DMS153 treated with DMSO at 0.1 percent for 48 hours (cell line): ENCODE measurements around the gene PDCD11.
"Not testable (repeated sequence)": the region's sequence is repeated elsewhere in the genome, so short reads cannot be mapped to it uniquely, and the experiment has no call there.

ENCODE experiments used
- DNase-seq: peaks from one replicate; lab custom pipeline; 2025; ENCODE audit not compliant: unreplicated experiment; lab: John Stamatoyannopoulos, UW

PDCD11 gene

DNA sequence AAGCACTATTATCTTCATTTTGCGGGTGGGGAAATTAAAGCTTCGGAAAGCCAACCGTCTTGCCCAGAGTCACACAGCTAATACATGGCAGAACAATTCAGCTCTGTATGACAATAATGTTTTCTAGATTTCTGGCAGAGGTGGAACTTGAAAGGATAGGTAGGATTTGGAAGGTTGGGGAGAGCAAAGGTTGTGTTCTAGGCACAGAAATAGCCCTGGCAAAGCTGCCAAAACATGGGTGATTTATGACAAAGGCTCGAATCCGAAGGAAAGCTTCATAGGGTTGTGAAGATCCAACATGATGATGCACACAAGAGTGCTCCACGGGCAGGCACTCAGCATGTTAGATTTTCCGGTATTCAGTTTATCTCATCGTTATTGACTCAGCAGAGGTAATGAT is 19.2 kb downstream of the PDCD11 start:
- DNase-seq, result no peak

DNA sequence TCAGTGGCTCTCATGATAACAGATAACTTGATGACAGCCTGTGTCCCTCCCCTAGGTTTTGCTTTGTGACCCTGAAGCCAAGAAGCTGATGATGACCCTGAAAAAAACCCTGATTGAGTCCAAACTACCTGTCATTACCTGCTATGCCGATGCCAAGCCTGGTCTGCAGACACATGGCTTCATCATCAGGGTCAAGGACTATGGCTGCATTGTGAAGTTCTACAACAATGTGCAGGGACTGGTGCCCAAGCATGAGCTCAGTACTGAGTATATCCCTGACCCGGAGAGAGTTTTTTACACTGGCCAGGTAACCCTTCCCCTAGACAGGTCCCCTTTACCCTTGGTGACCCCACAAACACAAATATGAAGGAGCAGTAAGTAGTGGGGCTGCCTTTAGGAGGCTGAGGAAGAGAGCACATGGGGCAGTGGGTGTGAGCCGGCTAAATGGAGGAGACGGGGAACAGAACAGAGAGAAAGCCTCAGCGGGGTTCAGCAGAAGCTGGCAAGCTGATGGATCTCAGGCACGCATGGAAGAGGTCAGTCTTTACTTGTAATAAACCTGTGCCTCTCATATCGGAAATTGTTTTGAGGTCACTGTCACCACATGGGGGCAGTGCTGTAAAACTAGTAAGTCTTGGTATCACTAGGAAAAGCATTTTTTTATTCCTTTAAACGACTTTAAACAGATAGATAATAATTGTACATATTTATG is 20.2 kb downstream of the PDCD11 start:
- peak; percentile 17 for DNase-seq

DNA sequence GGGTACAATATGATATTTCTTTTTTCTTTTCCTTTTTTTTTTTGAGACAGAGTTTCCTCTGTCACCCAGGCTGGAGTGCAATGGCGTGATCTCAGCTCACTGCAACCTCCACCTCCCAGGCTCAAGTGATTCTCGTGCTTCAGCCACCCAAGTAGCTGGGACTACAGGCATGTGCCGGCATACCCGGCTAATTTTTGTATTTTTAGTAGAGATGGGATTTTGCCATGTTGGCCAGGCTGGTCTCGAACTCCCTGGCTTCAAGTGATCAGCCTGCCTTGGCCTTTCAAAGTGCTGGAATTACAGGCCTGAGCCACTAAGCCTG is 20.7 kb downstream of the PDCD11 start:
- DNase-seq, result not testable (repeated sequence)

DNA sequence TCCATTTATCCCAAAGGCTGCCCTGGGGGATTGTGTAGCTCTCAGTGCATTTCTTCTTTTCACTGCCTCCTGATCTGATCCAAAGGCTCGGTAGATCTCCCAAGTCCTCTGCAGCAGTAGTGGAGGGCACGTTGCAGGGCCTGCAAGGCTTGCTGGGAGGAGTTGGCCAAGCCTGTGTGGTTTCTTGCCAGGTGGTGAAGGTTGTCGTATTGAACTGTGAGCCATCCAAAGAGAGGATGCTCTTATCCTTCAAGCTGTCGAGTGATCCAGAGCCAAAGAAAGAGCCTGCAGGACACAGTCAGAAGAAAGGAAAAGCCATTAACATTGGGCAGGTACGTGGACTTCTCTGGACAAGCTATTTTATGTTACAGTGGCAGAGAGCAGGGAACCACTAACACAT is 21.2 kb downstream of the PDCD11 start:
- no peak for DNase-seq

DNA sequence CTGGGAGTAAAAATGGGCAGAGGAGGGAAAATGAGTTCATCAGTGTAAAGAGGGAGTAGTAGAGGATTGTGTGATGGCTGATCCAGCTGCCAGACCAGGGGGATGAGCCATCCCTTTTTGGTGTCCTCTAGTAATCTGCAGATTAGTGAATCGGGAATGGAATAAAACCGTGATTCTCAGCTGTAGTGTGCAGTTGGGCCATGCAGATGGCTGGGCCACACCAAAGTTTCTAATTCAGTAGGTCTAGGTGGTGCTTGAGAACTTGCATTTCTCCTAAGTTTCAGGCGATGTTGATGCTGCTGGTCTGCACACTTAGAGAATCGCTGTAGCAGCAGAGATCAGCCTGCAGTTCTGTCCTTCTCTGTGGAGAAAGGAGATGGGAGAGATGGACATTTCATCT is 22.7 kb downstream of the PDCD11 start:
- no peak for DNase-seq

DNA sequence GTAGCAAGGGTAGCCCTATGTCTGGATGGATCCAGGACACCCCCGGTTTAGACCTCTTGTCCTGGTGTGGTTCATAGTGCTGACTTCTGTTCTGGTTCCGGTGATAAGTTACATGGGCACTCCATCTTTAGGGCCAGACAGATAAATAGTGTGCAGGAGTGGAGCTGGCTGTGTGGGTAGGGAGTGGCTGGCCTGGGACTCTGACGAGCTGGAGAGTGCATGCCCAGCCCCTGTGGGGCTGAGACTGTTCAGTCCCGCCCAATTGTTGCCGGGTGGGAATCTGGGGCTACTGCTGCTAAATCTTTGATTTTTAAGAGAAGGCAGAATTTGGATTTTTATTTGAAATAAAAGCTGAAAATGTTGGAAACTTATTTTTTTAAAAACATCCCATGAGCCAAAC is 27.3 kb downstream of the PDCD11 start:
- no peak for DNase-seq

DNA sequence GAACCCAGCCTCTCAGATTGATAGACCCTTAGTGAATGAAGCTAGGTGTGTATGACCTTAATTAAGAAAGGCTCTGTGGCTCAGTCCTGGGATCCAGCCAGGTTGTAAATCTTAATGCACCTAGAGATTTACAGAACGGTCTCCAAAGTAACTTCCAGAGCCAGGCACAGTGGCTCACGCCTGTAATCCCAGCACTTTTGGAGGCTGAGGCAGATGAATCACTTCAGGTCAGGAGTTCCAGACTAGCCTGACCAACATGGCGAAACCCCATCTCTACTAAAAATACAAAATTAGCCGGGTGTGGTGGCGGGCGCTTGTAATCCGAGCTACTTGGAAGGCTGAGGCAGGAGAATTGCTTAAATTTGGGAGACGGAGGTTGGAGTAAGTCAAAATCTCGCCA is 31.4 kb downstream of the PDCD11 start:
- DNase-seq, result no peak

DNA sequence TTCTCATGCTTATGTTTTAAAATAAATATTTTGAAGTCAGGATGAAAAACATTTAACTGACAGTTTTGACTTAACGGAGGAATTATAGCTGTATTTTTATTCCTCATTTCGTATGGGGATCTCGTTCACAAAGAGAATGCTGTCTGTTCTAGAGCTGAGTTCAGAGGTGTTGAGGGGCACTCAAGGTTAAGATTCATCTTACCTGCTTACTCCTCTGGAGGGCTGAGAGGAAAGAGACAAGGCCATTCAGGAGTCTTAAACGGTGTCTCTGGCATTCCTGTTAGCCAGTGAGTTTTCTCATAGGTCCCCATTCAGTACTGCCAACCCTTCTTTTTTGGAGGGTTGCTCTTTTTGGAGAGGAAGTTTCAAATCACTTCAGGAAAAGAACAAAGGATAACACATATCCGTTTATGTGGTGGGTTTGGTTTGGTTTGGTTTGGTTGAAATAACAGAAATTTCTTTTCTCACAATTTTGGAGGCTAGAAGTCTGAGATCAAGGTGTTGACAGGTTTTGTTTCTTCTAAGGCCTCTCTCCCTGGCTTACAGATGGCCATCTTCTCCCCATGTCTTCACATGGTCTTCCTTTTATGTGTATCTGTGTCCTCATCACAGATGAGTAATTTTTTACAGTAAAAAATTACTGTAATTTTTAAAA is 32.7 kb downstream of the PDCD11 start:
- DNase-seq, result no peak

DNA sequence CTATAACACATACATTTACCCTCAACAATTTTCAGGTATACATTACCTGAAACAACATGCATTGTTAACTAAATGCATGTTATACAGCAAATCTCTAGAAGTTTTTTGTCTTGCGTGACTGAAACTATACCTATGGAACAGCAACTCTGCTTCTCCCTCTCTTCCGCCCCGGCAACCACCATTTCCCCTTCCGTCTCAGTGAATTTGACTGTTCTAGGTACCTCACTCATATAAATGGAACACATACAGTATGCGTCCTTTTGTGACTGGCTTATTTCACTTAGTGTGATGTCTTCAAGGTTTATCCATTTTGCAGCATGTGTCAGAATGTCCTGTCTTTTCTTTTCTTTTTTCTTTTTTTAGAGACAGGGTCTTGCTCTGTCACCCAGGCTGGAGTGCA is 33.2 kb downstream of the PDCD11 start:
- no peak for DNase-seq

DNA sequence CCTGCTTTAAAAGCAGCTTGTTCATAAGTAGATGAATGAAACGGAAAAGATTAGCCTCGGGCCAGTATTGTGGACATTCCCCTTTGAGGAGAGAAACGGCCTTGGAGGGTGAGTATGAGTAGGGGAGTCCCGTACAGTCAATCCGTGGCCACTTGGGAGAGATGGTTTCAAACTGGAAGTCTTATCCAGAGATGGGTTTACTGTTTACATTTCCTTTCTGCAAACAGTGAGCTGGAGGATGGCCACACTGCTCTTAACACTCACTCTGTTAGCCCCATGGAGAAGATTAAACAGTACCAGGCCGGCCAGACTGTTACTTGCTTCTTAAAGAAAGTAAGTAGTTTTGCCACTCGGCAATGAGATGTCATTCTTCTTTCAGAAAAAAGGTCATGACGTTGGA is 35.5 kb downstream of the PDCD11 start:
- no peak for DNase-seq

DNA sequence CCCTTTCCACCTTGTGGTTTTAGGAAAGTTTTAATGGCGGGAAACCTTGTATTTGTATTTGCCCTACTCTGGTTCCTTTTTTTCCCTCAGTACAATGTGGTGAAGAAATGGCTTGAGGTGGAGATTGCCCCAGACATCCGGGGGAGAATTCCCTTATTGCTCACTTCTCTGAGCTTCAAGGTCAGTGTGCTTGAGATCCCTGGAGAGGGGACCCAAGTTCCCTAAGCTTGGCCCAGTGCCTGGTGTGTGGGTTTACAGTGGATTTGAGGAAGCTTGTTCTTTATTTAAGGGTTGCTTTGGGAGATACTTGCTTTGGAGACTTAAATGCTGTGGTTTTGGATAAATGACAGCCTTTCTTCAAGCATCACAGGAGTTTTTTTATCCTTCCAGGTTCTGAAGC is 37.4 kb downstream of the PDCD11 start:
- no peak for DNase-seq

DNA sequence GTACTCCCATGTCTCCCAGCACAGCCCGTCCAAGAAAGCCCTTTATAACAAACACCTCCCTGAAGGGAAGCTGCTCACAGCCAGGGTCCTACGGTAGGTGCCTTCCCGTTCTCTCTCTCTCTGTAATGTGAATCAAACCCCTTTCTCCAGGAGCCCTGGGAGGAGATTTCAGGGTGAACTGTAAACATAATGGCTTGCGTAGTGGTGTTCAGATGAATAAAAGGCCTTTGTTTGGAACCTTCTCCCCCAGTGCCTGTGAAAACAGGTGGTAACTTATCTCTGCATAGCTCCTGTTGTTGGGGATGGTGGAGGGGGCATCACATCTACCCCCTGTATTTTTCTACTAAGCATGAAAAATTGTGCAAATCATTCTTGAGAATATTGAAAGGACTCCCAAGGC is 43.4 kb downstream of the PDCD11 start:
- DNase-seq, result no peak

DNA sequence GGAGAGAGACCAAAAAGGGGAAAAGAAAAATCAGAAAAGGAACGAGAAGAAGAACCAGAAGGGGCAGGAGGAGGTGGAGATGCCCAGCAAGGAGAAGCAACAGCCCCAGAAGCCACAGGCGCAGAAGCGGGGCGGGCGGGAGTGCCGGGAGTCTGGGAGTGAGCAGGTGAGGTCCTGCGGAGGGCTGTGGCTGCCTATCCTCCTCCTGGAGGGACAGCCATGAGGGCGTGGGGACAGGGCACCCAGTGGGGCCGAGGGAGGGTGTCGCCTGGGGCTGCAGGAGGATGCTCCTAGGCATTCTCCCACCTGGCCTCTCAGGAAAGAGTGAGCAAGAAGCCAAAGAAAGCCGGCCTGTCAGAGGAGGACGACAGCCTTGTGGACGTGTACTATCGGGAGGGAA is 44.0 kb downstream of the PDCD11 start:
- DNase-seq, result no peak

DNA sequence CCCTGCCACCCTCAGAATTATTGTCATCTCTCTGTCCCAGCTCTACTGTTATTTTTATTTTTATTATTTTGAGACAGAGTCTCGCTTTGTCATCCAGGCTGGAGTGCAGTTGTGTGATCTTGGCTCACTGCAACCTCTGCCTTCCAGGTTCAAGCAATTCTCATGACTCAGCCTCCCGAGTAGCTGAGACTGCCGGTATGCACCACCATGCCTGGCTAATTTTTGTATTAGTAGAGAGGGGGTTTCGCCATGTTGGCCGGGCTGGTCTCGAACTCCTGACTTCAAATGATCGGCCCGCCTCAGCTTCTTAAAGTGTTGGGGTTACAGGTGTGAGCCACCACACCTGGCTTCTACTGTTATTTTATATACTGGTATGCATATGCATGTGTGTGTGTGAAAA is 44.8 kb downstream of the PDCD11 start:
- no peak for DNase-seq

DNA sequence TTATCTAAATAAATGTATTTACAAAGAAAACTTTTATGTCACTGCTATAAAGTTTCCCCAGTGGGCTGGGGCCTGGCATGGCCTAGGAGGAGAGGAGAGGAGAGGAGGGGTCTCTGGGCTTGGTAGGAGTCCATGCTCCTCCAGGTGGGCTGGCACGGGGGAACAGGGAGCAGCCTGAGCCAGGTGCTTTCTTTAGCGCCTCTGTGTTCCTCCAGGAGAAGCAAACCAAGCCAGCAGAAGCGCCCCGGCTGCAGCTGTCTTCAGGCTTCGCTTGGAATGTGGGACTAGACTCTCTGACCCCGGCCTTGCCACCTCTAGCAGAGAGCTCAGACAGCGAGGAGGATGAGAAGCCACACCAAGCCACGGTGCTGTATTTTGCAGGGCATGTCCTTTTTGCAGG is 45.2 kb downstream of the PDCD11 start:
- DNase-seq, result no peak

DNA sequence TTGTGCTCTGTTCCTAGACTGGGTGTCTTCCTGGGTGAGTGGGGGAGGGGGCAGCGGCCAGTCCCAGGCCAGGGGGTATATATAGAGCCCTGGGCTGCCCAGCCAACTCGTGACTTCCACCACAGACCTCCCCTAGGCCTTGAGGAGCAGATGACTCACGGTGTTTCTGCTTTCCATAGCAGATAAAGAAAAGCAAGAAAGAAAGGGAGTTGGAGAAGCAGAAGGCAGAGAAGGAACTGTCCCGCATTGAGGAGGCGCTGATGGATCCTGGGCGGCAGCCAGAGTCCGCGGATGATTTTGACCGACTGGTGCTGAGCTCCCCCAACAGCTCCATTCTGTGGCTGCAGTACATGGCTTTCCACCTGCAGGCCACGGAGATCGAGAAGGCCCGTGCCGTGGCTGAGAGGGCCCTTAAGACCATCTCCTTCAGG is 45.6 kb downstream of the PDCD11 start:
- no peak for DNase-seq

DNA sequence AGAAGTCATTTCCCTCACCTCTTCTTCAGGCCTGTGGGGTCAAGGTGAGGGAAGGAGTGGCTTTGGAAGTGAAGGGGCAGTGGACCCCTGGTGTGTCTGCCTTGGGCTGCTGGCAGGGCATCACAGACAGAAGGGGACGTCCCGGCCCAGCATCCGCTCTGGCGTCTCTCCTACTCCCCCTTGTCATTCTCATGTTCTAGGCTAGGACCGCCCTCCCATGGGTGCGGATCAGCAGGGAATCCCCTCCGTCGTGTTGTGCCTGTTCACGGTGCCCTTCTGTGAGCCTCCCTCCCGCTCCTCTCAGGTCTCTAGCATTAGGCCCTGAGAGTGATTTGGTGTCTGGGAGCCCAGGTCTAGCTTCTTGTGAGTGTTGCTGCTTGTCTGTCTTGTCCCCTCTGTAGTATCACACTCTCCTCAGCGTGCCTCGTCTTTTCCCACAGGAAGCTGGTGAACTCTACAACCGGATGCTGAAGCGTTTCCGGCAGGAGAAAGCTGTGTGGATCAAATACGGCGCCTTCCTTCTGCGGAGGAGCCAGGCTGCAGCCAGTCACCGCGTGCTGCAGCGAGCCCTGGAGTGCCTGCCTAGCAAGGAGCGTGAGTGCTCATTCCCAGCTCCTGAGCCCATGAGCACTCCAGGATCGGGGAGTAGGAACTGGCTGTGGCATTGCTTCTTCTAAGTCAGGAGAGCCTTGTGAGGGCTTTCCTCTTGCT is 47.2 kb downstream of the PDCD11 start:
- no peak for DNase-seq

DNA sequence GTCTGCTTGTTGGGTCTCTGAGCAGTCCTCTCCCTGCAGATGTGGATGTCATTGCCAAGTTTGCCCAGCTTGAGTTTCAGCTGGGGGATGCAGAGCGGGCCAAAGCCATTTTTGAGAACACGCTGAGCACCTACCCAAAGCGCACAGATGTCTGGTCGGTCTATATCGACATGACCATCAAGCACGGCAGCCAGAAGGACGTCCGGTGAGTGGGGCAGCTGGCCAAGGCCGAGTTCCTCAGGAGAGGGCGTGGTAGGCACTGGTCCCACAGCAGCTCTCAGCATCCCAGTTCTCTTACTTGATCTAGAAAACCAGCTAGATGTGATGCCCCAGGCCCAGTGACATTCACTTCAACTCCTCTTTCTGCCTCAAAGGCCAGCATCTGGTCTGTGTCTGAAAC is 48.1 kb downstream of the PDCD11 start:
- no peak for DNase-seq

DNA sequence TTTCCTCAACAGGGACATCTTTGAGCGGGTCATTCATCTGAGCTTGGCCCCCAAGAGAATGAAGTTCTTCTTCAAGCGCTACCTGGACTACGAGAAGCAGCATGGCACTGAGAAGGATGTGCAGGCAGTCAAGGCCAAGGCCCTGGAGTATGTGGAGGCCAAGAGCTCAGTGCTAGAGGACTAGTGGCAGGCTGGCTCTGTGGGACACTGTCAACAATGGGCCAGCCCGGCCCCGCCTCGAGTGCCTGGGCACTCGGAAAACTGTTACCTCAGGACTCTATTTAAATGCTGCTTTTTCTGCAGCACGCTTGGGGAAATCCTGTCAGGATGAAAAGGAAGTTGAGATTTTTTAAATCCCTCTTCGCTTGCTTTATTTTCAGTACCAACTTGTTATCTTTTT is 48.9 kb downstream of the PDCD11 start:
- DNase-seq, result no peak

DNA sequence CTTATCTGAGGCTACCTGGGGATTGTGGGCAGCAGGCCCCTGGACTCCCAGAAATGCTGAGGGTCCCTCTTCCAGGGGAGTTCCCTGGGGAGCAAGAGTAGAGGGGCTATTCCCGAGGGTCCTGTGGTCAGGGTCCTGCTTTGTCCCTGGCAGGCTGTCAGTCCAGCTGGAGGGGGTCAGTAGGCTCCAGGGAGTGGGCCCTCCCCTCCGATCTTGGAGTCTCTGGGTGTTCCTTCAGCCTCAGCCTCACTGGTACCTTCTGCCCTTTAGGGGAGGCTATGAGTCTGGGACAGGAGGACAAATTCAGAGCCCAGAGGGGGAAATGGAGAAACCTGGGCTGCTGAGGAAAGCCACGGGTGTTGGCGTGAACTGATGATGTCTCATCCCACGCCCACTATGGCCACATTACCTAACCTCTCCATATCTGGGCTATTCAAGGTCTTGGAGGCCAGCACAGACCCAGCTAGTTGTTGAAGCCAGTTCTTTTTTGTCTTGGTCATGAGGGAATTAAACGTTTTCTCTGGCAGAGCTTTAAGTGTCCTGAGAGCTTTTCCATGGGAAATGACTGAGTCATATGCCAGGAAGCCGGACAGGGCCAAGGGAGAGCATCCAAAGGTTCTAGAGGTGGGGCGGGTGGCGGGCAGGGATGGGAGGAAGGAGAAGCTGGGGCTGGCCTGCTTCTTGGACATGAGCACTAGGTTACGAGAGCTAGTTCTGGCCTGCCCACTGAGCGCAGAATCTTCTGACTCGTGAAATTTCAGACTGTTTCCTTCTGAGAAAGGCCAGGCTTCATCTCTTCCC is 49.5 kb downstream of the PDCD11 start:
- no peak for DNase-seq

DNA sequence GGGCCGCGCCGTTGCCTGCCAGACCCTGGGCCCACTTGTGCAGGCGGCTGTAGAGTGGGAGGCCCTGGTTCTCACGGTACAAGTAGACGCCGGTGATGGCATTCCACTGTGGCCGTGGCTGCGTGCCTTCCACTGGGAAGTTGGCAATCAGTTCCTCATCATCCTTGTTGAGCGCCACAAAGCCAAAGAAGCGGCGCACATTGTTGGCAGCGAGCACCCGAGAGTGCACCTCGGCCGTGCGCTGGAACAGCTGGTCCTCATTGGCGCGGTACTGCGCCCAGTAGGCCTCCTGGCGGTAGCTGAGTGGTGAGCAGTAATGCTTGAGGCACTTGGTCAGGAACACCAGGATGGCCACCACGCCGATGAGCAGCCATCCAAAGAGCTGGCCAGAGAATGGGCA is 50.8 kb downstream of the PDCD11 start:
- DNase-seq, result no peak

DNA sequence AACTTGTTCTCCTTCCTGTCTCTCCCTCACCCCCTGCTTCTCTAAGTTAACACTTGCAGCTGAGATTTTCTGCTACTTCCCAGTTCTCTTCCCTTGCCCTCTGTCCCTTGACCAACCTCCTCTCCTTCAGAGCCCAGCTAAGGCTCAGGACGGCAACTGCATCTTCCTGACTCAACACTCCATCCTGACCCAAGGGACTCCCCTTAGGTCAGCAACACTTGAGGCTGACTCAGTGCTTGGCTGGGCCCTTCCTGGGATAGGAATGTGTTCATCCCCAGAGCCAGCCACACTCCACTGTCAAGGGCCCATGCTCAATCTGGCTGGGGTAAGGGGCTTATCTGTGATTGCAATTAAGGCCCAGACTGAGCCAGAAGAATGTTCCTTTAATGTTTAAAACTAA is 52.3 kb downstream of the PDCD11 start:
- DNase-seq, result no peak
